WTC11 (cell line): ENCODE results near the gene ZNF775. TPM values are rescaled to one million over a fixed set of nuclear protein-coding genes. Genes with fewer than 3 reads are reported as not detected.

ENCODE experiments used
- ATAC-seq: fragments of 200-7000 bp; cut with Tn5 transposase; 2 replicates; pipeline ENCODE4 v1.10.0; 2021; ENCODE audit warnings: mild to moderate bottlenecking, moderate library complexity
- CTCF ChIA-PET: fragments of 300-600 bp; sonication (Branson Sonifier 250); formaldehyde crosslinking; loops from one replicate; lab custom pipeline; 2021; ENCODE audit warnings: antibody characterized with exemption; lab: Charles Lee
- POLR2A ChIA-PET: fragments of 350-600 bp; sonication (Branson Sonifier 250); formaldehyde crosslinking; loops from one replicate; lab custom pipeline; 2021; ENCODE audit warnings: antibody characterized with exemption; lab: Charles Lee
- DNase-seq: peaks from one replicate; pipeline ENCODE4 v3.0.0; 2021; ENCODE audit warnings: low spot score
- H3K27ac Mint-ChIP-seq: 2 replicates; pipeline ENCODE4 v1.8.0; 2021; ENCODE audit warnings: mixed read lengths
- H3K27me3 Mint-ChIP-seq: 2 replicates; pipeline ENCODE4 v1.8.0; 2021; ENCODE audit warnings: low read depth, mild to moderate bottlenecking, moderate library complexity, mixed read lengths
- H3K36me3 Mint-ChIP-seq: 2 replicates; pipeline ENCODE4 v1.8.0; 2021; ENCODE audit warnings: mixed read lengths
- H3K4me1 Mint-ChIP-seq: 2 replicates; pipeline ENCODE4 v1.8.0; 2022; ENCODE audit warnings: mixed read lengths
- H3K4me3 Mint-ChIP-seq: 2 replicates; pipeline ENCODE4 v1.8.0; 2021; ENCODE audit warnings: mild to moderate bottlenecking, moderate library complexity, mixed read lengths
- H3K9me3 Mint-ChIP-seq: 2 replicates; pipeline ENCODE4 v1.8.0; 2021; ENCODE audit warnings: mixed read lengths
- AFF4 ChIP-seq: sonication (generic); formaldehyde crosslinking; IDR thresholded peaks from 2 replicates; pipeline ENCODE4 v1.8.1; 2023; ENCODE audit warnings: mild to moderate bottlenecking, missing genetic modification reagents, borderline replicate concordance
- CREM ChIP-seq: sonication (generic); formaldehyde crosslinking; IDR thresholded peaks from 2 replicates; pipeline ENCODE4 v1.8.1; 2022; ENCODE audit warnings: mild to moderate bottlenecking, missing genetic modification reagents, moderate library complexity
- CTCF ChIP-seq: fragments of 200-600 bp; IDR thresholded peaks from 2 replicates; pipeline ENCODE4 v1.8.0; 2022; ENCODE audit warnings: antibody characterized with exemption
- ESRRA ChIP-seq: sonication (generic); formaldehyde crosslinking; IDR thresholded peaks from 2 replicates; pipeline ENCODE4 v1.8.1; 2022; ENCODE audit warnings: mild to moderate bottlenecking, missing genetic modification reagents, borderline replicate concordance
- ETV6 ChIP-seq: sonication (generic); formaldehyde crosslinking; IDR thresholded peaks from 2 replicates; pipeline ENCODE4 v1.8.1; 2022; ENCODE audit warnings: mild to moderate bottlenecking, missing genetic modification reagents
- FOXP1 ChIP-seq: sonication (generic); formaldehyde crosslinking; IDR thresholded peaks from 2 replicates; pipeline ENCODE4 v1.8.0; 2022; ENCODE audit warnings: missing genetic modification reagents, mild to moderate bottlenecking, moderate library complexity, borderline replicate concordance
- FOXP4 ChIP-seq: sonication (generic); formaldehyde crosslinking; IDR thresholded peaks from 2 replicates; pipeline ENCODE4 v1.8.0; 2022; ENCODE audit warnings: mild to moderate bottlenecking, missing genetic modification reagents
- IRF1 ChIP-seq: sonication (generic); formaldehyde crosslinking; IDR thresholded peaks from 2 replicates; pipeline ENCODE4 v1.8.0; 2023; ENCODE audit warnings: missing genetic modification reagents
- MAX ChIP-seq: sonication (generic); formaldehyde crosslinking; IDR thresholded peaks from 2 replicates; pipeline ENCODE4 v1.8.0; 2022; ENCODE audit warnings: mild to moderate bottlenecking, missing genetic modification reagents
- MYBL2 ChIP-seq: sonication (generic); formaldehyde crosslinking; IDR thresholded peaks from 2 replicates; pipeline ENCODE4 v1.8.1; 2023; ENCODE audit warnings: mild to moderate bottlenecking, moderate library complexity, missing genetic modification reagents
- NFATC4 ChIP-seq: fragments of 250-450 bp; sonication (Bioruptor Pico); IDR thresholded peaks from 2 replicates; pipeline ENCODE4 v1.9.0; 2021; ENCODE audit warnings: mild to moderate bottlenecking
- NR2C2 ChIP-seq: sonication (generic); formaldehyde crosslinking; IDR thresholded peaks from 2 replicates; pipeline ENCODE4 v1.8.0; 2022; ENCODE audit warnings: mild to moderate bottlenecking, missing genetic modification reagents
- SMAD3 ChIP-seq: sonication (generic); formaldehyde crosslinking; IDR thresholded peaks from 2 replicates; pipeline ENCODE4 v1.8.0; 2022; ENCODE audit warnings: missing genetic modification reagents, mild to moderate bottlenecking, borderline replicate concordance
- SP1 ChIP-seq: sonication (generic); formaldehyde crosslinking; conservative IDR thresholded peaks from 2 replicates; pipeline ENCODE4 v1.8.1; 2022; ENCODE audit warnings: missing genetic modification reagents
- TEAD1 ChIP-seq: sonication (generic); formaldehyde crosslinking; IDR thresholded peaks from 2 replicates; pipeline ENCODE4 v1.8.0; 2022; ENCODE audit warnings: mild to moderate bottlenecking, missing genetic modification reagents
- TP53 ChIP-seq: sonication (generic); formaldehyde crosslinking; IDR thresholded peaks from 2 replicates; pipeline ENCODE4 v1.8.1; 2023; ENCODE audit warnings: mild to moderate bottlenecking, missing genetic modification reagents
- USF1 ChIP-seq: sonication (generic); formaldehyde crosslinking; IDR thresholded peaks from 2 replicates; pipeline ENCODE4 v1.8.0; 2022; ENCODE audit warnings: mild to moderate bottlenecking, missing genetic modification reagents
- USF2 ChIP-seq: sonication (generic); formaldehyde crosslinking; IDR thresholded peaks from 2 replicates; pipeline ENCODE4 v1.8.1; 2023; ENCODE audit warnings: mild to moderate bottlenecking, missing genetic modification reagents, moderate library complexity
- ZNF219 ChIP-seq: sonication (generic); formaldehyde crosslinking; IDR thresholded peaks from 2 replicates; pipeline ENCODE4 v1.8.0; 2023; ENCODE audit warnings: missing genetic modification reagents, mild to moderate bottlenecking, borderline replicate concordance
- ZNF232 ChIP-seq: sonication (generic); formaldehyde crosslinking; IDR thresholded peaks from 2 replicates; pipeline ENCODE4 v1.8.0; 2022; ENCODE audit warnings: mild to moderate bottlenecking, missing genetic modification reagents
- ZNF512 ChIP-seq: sonication (generic); formaldehyde crosslinking; IDR thresholded peaks from 2 replicates; pipeline ENCODE4 v1.8.1; 2022; ENCODE audit warnings: missing genetic modification reagents, borderline replicate concordance
- total RNA-seq: library from RNA; stranded (reverse); gene quantifications from 3 replicates; pipeline ENCODE4 v1.2.3, GENCODE V29; 2021

The ZNF775 gene
- total RNA-seq, 1 experiment from 2014 or later: 25.4 TPM

- ATAC-seq (no peak), DNase-seq (no peak)
- no peak overlapping the region for H3K27ac Mint-ChIP-seq
- H3K4me1 Mint-ChIP-seq: peaks cover 68% of the 10 kb centered on the region
- ChIA-PET POLR2A (interaction anchor here (0.9 to 2.6 kb wide), 4 partner anchors 10 to 66 kb away, joined by 3 to 9 read pairs (median 3); a partner anchor contains a TSS), CTCF (interaction anchor here (1.0 to 1.7 kb wide), 2 partner anchors 38 to 45 kb away, joined by 3 to 6 read pairs; no protein-coding TSS in a partner anchor)
- peaks cover 29% of the 10 kb centered on the region for H3K27me3 Mint-ChIP-seq
- H3K4me3 Mint-ChIP-seq: peak overlapping the region; percentile 87
- H3K36me3 Mint-ChIP-seq: peaks cover 24% of the 10 kb centered on the region
- TF ChIP-seq AFF4 (CRISPR knock-in tag): no peak
- no peak for TF ChIP-seq NR2C2
- TF ChIP-seq USF2 (CRISPR knock-in tag): no peak
- no peak for TF ChIP-seq SP1 (CRISPR knock-in tag)
- no peak for TF ChIP-seq CTCF
- peaks cover 8% of the 10 kb centered on the region for H3K9me3 Mint-ChIP-seq
Observed at GRCh38 chr7:150339409-150339809, 39.7 kb upstream of the ZNF775 start.

- Mint-ChIP-seq H3K4me1 (peaks cover 61% of the 10 kb centered on the region), H3K36me3 (peaks cover 31% of the 10 kb centered on the region), H3K9me3 (peaks cover 13% of the 10 kb centered on the region), H3K27me3 (peaks cover 34% of the 10 kb centered on the region), H3K4me3 (peak overlapping the region; percentile 87), H3K27ac (no peak overlapping the region)
- peak; percentile 14 for ATAC-seq
- peak; percentile 48 for DNase-seq
- ChIA-PET CTCF (interaction anchor here (0.6 to 1.7 kb wide), 6 partner anchors 11 to 44 kb away, joined by 3 to 6 read pairs (median 3); no protein-coding TSS in a partner anchor), POLR2A (interaction anchor here (0.9 to 2.6 kb wide), 4 partner anchors 10 to 66 kb away, joined by 3 to 9 read pairs (median 3); a partner anchor contains a TSS)
- TF ChIP-seq ZNF219 (CRISPR knock-in tag): no peak; the same call in 1 of the 2 replicates
- 0 out of 2 replicates have a peak, but pooled peaks have one; percentile 28 for TF ChIP-seq USF1 (CRISPR knock-in tag)
- TF ChIP-seq ETV6 (CRISPR knock-in tag): peak; percentile 70; the same call in 1 of the 2 replicates
- TF ChIP-seq SMAD3 (CRISPR knock-in tag): peak; percentile 62; the same call in 1 of the 2 replicates
- peak; percentile 92 for TF ChIP-seq ZNF232 (CRISPR knock-in tag)
- TF ChIP-seq IRF1 (CRISPR knock-in tag): no peak
- TF ChIP-seq MYBL2: 0 out of 2 replicates have a peak, but pooled peaks have one; percentile 15
- no peak for TF ChIP-seq NFATC4
- TF ChIP-seq ZNF512 (CRISPR knock-in tag): no peak
- TF ChIP-seq ESRRA (CRISPR knock-in tag): 0 out of 2 replicates have a peak, but pooled peaks have one; percentile 65
- TF ChIP-seq FOXP1 (CRISPR knock-in tag): 0 out of 2 replicates have a peak, but pooled peaks have one; percentile 32
- no peak for TF ChIP-seq CREM (CRISPR knock-in tag)
- 0 out of 2 replicates have a peak, but pooled peaks have one; percentile 9 for TF ChIP-seq TEAD1 (CRISPR knock-in tag)
- TF ChIP-seq TP53: no peak
- no peak for TF ChIP-seq NR2C2
- peak; percentile 46 for TF ChIP-seq MAX (CRISPR knock-in tag)
- TF ChIP-seq FOXP4 (CRISPR knock-in tag): 0 out of 2 replicates have a peak, but pooled peaks have one; percentile 38
- TF ChIP-seq, all 79 proteins: peak for 10
Observed at GRCh38 chr7:150340024-150340749, 38.9 kb upstream of the ZNF775 start.
